NCI-H2029 (cell line): ENCODE results near the gene RSPH6A.
"Not testable (repeated sequence)": the region's sequence is repeated elsewhere in the genome, so short reads cannot be mapped to it uniquely, and the experiment has no call there.

Experiments used
- DNase-seq: peaks from one replicate; lab custom pipeline; 2025; lab: John Stamatoyannopoulos, UW

Gene RSPH6A

DNA sequence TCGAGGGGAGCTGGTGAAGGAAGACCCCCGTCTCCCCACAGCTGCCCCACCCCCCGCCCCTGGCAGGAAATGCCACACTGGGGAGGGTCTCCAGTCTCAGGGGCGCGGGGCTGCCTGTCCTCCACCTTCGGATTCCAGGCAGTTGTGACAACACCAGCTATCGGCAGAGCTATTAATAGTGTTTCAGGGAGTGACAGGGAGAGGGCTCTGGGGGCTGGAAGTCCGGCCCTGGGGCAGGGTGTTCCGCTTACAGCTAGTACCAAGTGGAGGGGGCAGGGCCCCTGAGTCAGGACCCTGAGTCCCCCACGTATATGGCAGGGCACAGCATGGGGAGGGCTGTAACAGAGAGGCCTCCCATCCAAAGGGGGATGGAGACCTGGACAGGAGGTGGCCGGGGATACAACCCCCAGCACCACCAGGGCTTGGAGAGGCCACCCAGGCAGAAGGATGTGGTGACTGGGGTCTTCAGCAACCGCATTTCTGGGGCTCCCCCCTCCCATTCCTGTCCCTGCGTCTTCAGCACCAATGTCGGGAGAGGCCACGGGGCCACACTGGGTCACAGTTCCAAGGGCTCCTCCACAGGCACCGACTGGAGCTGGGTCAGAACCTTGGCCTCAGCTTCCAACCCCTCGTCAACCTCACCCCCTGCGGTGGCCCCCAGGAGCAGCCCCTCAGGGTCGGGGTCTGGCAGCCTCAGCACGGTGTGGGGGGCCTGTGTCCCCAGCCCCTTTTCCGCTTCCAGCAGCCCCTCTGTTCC is 50.0 kb downstream of the RSPH6A start:
- DNase-seq: no peak

DNA sequence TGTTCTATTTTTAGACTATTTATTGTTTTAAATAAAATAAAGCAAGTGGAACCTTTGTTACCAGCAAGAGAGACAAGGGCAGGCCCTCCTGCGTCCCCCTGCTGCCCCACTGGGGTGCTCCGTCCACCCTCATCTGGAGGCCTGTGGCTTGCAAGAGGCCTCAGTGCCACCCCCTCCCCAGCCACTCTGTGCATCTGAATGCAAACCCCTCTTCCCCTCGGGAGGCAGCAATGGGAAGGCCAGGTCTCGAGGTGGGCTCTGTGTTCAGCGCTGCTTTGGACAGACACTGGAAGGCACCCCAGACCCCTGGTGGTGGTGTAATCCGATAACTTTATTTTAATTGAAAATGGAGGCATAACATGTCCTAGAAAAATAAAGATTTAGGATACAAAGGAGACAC is 50.6 kb downstream of the RSPH6A start:
- DNase-seq: no peak

DNA sequence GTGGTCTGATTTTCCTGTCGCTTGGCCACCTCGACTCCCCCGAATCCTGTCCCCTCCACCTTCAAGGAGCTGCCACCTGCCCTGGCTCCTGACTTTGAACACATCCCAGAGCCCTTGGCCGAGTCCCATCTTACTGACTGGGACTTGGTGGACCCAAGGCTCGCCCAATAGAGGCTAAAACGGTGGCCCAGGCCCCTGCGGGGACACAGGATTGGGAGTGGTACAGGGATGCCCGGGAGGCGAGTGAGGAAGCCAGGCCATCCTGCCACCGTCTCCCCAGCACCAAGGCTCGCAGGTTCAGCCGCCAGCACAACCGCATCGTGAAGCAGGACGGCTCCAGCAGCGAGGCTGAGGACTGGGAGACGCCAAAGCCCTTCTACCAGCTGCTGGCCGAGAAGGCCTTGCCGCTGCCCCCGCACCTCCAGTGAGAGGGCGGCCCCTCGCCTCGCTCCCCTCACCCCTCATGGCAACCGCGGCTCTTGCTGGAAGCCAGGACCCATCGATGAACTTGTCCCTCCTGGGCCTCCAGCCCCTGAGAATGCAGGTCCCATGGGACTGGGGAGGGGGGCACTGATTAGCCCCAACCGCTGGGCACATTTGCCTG is 51.3 kb downstream of the RSPH6A start:
- DNase-seq: no peak

DNA sequence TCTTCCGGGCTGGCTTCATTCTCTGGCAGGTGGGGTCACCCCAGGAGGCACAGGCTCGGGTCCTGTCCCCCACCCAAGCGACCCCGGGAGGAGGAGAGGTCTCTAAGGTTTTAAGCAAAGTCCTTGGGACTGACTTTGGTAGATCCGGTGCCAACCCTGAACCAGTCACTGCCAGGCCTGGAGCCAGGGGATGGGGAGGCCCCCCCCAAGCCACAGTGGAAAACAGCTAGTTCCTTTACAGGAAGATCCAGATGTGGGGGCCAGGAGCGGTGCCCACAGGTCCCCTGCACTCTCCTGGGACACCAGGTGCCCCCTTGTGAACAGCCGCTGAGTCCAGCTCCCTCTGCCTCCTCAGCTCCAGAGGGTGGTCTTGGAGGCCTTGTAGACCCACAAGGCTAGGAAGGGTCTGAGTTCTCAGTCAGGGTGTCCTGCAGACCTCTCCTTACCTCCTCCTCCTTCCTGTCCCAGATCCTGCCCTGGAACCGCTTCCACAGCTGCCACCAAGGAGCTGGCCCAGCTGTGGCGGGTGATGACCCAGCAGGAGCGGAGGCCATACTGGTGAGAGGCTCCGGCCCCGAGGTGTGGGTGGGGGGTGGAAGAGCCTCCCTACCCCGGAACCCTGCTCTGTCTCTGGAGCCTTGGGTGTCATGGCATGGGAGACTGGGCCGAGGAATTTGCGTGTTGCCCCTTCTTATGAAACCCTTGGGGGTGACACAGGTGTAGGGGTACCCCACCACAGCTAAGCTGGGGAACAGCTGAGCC is 52.1 kb downstream of the RSPH6A start:
- DNase-seq: no peak

DNA sequence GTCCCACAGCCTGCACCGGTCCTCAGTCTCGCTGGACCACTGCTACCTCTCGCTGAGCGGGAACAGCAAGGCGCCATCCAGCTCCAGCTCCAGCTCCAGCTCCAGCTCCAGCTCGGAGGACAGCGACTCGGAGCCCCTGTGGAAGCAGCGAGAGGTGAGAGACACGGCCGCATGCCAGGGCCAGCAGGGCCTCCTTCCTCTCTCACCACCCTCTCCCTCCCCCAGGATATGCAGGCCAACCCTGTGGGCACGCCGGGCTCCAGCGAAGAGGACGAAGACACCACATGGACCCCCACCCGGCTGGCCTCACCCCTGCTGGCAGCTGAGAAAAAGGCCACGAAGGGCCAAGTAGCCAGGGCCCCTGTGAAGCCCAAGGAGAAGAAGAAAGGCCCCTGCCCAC is 53.4 kb downstream of the RSPH6A start:
- DNase-seq: no peak

DNA sequence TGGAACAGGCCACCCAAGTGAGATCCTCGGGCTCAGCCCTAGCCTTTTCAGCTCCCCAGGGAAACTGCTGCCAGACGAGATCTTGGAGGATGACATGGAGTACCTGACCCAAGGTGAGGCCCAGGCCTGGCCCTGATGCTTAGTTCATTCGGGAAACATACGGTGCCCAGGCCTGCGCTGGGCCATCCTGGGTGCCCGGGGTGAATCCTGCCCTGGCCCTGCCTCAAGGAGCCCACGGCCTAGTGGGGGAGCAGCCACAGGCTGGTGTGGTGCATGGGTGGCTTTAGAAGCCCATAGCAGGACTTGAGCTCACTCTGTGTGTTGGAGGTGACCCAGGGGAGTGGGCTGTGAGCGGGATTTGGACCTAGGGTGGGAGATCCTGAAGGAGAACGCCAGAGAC is 56.2 kb downstream of the RSPH6A start:
- no peak for DNase-seq

DNA sequence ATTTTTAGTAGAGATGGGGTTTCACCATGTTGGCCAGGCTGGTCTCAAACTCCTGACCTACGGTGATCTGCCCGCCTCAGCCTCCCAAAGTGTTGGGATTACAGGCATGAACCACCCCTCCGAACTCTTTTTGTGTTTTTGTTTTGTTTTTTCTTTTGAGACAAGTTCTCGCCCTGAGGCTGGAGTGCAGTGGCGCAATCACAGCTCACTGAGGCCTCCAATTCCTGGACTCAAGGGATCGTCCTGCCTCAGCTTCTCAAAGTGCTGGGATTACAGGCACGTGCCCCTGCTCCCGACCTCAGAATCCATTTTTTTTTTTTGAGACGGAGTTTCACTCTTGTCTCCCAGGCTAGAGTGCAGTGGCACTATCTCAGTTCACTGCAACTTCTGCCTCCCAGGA is 57.4 kb downstream of the RSPH6A start:
- no peak for DNase-seq

DNA sequence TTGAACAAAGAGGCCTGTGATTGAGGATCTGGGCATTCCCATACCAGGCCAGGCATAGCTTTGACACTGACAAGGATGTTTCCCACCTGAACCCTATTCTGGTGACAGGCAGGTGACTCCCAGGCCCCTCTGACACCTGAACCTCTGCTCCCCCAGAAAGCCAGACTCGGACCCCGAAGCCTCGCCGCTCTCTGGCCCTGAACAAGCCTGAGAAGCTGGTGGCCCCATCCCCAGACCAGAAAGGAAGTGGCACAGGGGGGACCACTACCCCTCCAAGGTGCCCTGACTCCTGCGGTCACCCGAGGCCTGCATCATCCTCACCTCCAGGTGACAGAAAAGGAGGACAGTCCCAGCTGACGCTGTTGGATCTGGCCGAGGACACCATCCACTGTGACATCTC is 60.8 kb downstream of the RSPH6A start:
- DNase-seq: no peak

DNA sequence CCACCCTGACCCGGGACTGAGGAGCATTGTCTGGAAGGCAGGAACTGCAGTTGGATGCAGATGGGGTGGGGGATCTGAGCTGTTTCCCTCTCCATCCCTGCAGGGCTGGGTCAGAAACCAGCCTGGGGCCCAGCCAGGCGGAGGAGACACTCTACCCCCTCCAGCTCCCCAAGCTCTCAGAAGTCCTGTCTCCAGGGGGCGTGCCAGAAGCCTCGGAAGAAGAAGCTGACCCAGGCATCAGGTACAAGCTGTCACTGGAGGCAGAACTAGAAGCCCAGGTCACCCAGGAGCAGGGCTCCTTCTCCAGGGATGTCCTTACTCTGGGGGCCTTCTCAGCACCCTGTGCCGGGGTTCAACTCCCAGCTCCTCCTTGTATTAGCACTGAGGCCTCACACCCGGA is 61.6 kb downstream of the RSPH6A start:
- DNase-seq: no peak

DNA sequence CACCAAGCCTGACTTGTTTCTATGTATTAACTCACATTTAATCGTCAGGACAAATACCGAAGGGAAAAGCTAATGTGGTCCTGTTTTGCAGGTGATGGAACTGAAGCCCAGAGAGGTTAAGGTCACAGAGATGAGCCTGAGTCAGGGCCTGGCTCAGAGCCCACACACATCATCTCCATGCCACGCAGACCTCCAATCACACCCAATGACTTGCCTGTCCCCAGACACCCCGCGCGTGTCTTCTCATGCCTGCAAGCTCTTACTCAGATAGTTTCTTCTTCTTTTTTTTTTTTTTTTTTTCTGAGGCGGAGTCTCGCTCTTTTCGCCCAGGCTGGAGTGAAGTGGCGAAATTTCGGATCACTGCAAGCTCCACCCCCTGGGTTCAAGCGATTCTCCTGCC is 62.5 kb downstream of the RSPH6A start:
- no peak for DNase-seq

DNA sequence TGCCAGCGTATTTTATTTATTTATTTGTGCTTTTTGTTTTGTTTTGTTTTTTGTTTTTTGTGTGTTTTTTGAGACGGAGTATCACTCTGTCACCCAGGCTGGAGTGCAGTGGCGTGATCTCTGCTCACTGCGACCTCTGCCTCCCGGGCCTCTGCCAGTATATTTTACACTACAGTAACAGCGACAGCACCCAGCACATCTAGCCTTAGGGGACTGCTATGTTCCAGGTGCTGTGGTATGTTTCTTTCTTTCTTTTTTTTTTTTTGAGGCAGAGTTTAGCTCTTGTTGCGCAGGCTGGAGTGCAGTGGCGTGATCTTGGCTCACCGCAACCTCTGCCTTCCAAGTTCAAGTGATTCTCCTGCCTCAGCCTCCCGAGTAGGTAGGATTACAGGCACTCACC is 63.6 kb downstream of the RSPH6A start:
- DNase-seq: not testable (repeated sequence)

DNA sequence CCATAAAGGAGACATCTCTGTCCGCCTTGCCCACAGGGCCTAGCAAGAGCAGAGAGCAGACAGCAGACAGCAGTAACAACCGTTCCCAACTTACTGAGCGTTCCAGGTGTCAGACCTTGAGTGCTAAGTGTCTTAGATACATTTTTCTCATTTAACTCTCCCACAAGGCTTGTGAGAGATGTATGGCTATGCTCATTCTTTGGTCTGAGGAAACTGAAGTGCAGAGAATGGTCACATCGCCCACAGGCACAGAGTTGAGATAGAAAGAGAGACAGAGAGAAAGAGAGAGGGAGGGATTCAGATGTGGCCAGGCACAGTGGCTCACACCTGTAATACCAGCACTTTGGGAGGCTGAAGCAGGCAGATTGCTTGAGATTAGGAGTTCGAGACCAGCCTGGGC is 67.6 kb downstream of the RSPH6A start:
- no peak for DNase-seq

DNA sequence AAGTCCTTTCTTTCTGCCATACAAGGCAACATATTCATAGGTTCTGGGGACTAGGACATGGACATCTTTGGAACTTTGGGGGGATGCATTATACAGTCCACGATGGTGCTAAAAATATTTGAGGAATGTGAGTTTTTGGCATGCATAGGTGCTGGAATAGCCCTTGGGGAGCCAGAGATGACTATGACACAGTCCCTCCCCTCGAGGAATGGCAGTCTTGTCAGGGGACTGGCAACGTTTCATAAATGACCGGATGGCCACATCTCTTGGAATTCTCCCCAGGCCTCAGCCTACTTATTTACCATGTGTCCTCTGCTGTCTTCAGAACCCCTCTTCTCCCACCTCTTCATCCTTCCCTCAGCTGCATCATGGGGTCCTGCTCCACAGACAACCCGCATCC is 68.2 kb downstream of the RSPH6A start:
- DNase-seq: no peak
